GM12878 (cell line): ENCODE results near the gene SPTLC2. TPM values are rescaled to one million over a fixed set of nuclear protein-coding genes. Genes with fewer than 3 reads are reported as not detected.

Experiments
- ATAC-seq: fragments of 200-7000 bp; cut with Tn5 transposase; 3 replicates; pipeline ENCODE4 v1.9.1; 2020; ENCODE audit warnings: mild to moderate bottlenecking, moderate library complexity
- BruUV-seq: library from RNA; stranded (reverse); fragments of 400-500 nt; replicated peaks from 2 replicates; lab custom pipeline; 2021; lab: Mats Ljungman, UMichigan
- CTCF ChIA-PET: fragments of 300-600 bp; sonication (Branson Sonifier 250); formaldehyde crosslinking; extraction: SDS; loops from one replicate; lab custom pipeline; 2021; ENCODE audit warnings: inconsistent platforms; lab: Yijun Ruan, JAX
- POLR2A ChIA-PET: fragments of 350-600 bp; formaldehyde crosslinking; extraction: SDS; loops from one replicate; lab custom pipeline; 2021; ENCODE audit warnings: inconsistent platforms; lab: Charles Lee
- RAD21 ChIA-PET: fragments of 300-600 bp; sonication (Branson Sonifier 250); formaldehyde crosslinking; loops from one replicate; lab custom pipeline; 2023; ENCODE audit warnings: antibody characterized with exemption; ENCODE audit not compliant: unreplicated experiment; lab: Charles Lee
- SMC1A ChIA-PET: fragments of 300-600 bp; sonication (Branson Sonifier 250); formaldehyde crosslinking; loops from one replicate; lab custom pipeline; 2023; ENCODE audit not compliant: unreplicated experiment, uncharacterized antibody; lab: Charles Lee
- DNase-seq: peaks from one replicate; pipeline ENCODE4 v3.0.0-alpha.2; 2011; ENCODE audit warnings: low read depth, low spot score
- FAIRE-seq: peaks from 3 replicates; lab custom pipeline; 2011; peaks lifted over from hg19 to GRCh38; lab: Jason Lieb, UNC
- H2AFZ ChIP-seq: 2 replicates; pipeline ENCODE4 v1.6.0; 2011; ENCODE audit warnings: low read depth, low read length, control low read depth; ENCODE audit not compliant: control insufficient read depth
- H3K27ac ChIP-seq: 2 replicates; pipeline ENCODE4 v1.5.1; 2011; ENCODE audit warnings: control low read depth; ENCODE audit not compliant: control insufficient read depth, insufficient read depth
- H3K27me3 ChIP-seq, 2 experiments: replicated peaks in 1 of 2; 2 replicates each; pipeline versions ENCODE4 v1.6.0 to v1.6.1; 2011; ENCODE audit warnings: low read length in 1 of 2; ENCODE audit not compliant: control insufficient read depth in 2 of 2, insufficient read depth in 2 of 2
- H3K36me3 ChIP-seq, 2 experiments: 2 replicates each; pipeline ENCODE4 v1.5.1; 2011; ENCODE audit warnings: low read length in 1 of 2; ENCODE audit not compliant: control insufficient read depth in 2 of 2, insufficient read depth in 2 of 2
- H3K4me1 ChIP-seq: 2 replicates; pipeline ENCODE4 v1.6.1; 2011; ENCODE audit warnings: mild to moderate bottlenecking, low read length, moderate library complexity, mixed read lengths; ENCODE audit not compliant: control insufficient read depth, insufficient read depth
- H3K4me2 ChIP-seq: 2 replicates; pipeline ENCODE4 v1.6.0; 2011; ENCODE audit warnings: control low read depth; ENCODE audit not compliant: control insufficient read depth, insufficient read depth
- H3K4me3 ChIP-seq: fragments of 200-600 bp; sonication (generic); 2 replicates; pipeline ENCODE4 v1.5.1; 2016
- H3K79me2 ChIP-seq: 2 replicates; pipeline ENCODE4 v1.6.0; 2011; ENCODE audit warnings: low read length; ENCODE audit not compliant: control insufficient read depth, insufficient read depth
- H3K9ac ChIP-seq: 2 replicates; pipeline ENCODE4 v1.8.0; 2011; ENCODE audit warnings: low read length, control low read depth, mixed read lengths; ENCODE audit not compliant: control insufficient read depth, insufficient read depth
- H3K9me3 ChIP-seq: replicated peaks from 3 replicates; pipeline ENCODE4 v1.5.1; 2011; ENCODE audit warnings: mild to moderate bottlenecking, low read length; ENCODE audit not compliant: control insufficient read depth, insufficient read depth
- H4K20me1 ChIP-seq: 2 replicates; pipeline ENCODE4 v1.6.0; 2011; ENCODE audit not compliant: control insufficient read depth, insufficient read depth
- BHLHE40 ChIP-seq, 2 experiments: fragments of 450-650 bp in 1 of 2; IDR thresholded peaks; 2 replicates each; pipeline ENCODE4 v1.6.1; 2011 to 2017; ENCODE audit warnings: low read depth in 2 of 2, borderline replicate concordance in 1 of 2, improper control_type of control experiment in 1 of 2, low read length in 1 of 2, mild to moderate bottlenecking in 1 of 2
- CBX5 ChIP-seq: sonication (generic); IDR thresholded peaks from 2 replicates; pipeline ENCODE4 v1.6.1; 2016; ENCODE audit warnings: low read depth, moderate library complexity, mild to moderate bottlenecking, inconsistent platforms
- CUX1 ChIP-seq: IDR thresholded peaks from 2 replicates; pipeline ENCODE4 v1.6.1; 2012; ENCODE audit warnings: improper control_type of control experiment, low read depth, low read length; ENCODE audit not compliant: insufficient replicate concordance
- GATAD2B ChIP-seq: fragments of 450-650 bp; conservative IDR thresholded peaks from 2 replicates; pipeline ENCODE4 v1.6.1; 2017; ENCODE audit warnings: low read depth, mild to moderate bottlenecking, moderate library complexity
- KAT2A ChIP-seq: conservative IDR thresholded peaks from 2 replicates; pipeline ENCODE4 v1.6.1; 2011; ENCODE audit warnings: low read depth, low read length; ENCODE audit not compliant: control insufficient read depth
- MXI1 ChIP-seq: fragments of 150-350 bp; IDR thresholded peaks from 2 replicates; pipeline ENCODE4 v1.6.1; 2011; ENCODE audit warnings: low read depth, mild to moderate bottlenecking, inconsistent platforms, low read length, improper control_type of control experiment
- PAX5 ChIP-seq: IDR thresholded peaks from 2 replicates; pipeline ENCODE4 v1.6.1; 2011; ENCODE audit warnings: low read depth, low read length, borderline replicate concordance
- POLR2A ChIP-seq: IDR thresholded peaks from 2 replicates; pipeline ENCODE4 v1.6.1; 2011; ENCODE audit warnings: low read depth, mild to moderate bottlenecking, low read length
- SREBF2 ChIP-seq: IDR thresholded peaks from 2 replicates; pipeline ENCODE4 v1.6.1; 2012; ENCODE audit warnings: mild to moderate bottlenecking, low read length
- SRF ChIP-seq, 2 experiments: IDR thresholded peaks; 2 replicates each; pipeline ENCODE4 v1.6.1; 2011; ENCODE audit warnings: low read depth in 2 of 2, low read length in 2 of 2, mild to moderate bottlenecking in 1 of 2, moderate library complexity in 1 of 2
- TCF12 ChIP-seq: IDR thresholded peaks from 2 replicates; pipeline ENCODE4 v1.6.1; 2011; ENCODE audit warnings: low read depth, mild to moderate bottlenecking, low read length
- TCF7 ChIP-seq: IDR thresholded peaks from 2 replicates; pipeline ENCODE4 v1.6.1; 2014; ENCODE audit warnings: antibody characterized with exemption, borderline replicate concordance
- USF1 ChIP-seq: IDR thresholded peaks from 2 replicates; pipeline ENCODE4 v1.6.1; 2011; ENCODE audit warnings: borderline replicate concordance, low read depth, mild to moderate bottlenecking, moderate library complexity, mixed read lengths, low read length; ENCODE audit not compliant: insufficient read depth; ENCODE audit errors: extremely low read length
- ZBTB4 ChIP-seq: fragments of 450-650 bp; formaldehyde crosslinking; IDR thresholded peaks from 2 replicates; pipeline ENCODE4 v1.4.0; 2022; ENCODE audit warnings: mild to moderate bottlenecking, moderate library complexity
- WGBS: methylation state at CpG from one replicate; pipeline ENCODE4 v1.1.6; 2016; ENCODE audit warnings: low lambda C conversion rate; ENCODE audit not compliant: insufficient replicate concordance, insufficient coverage; ENCODE audit errors: missing lambda C conversion rate; 5-methylcytosine and 5-hydroxymethylcytosine counted together
- in situ Hi-C: fragments of 300-500 bp; cut with MboI; formaldehyde crosslinking; loops from 9 replicates; pipeline ENCODE4 v1.14.3; 2018; ENCODE audit warnings: mixed read lengths
- intact Hi-C: fragments of 100-400 bp; cut with micrococcal nuclease; formaldehyde crosslinking; loops from one replicate; pipeline ENCODE4 v1.14.2; 2022; ENCODE audit not compliant: unreplicated experiment
- polyA plus RNA-seq, 11 experiments: library from polyadenylated mRNA; depleted of rRNA in 4 of 11; unstranded in 6 of 11; stranded (reverse) in 5 of 11; fragments of >200 nt; fragmentation: Nextera tagmentation in 4 of 11; fragmentation: Illumina TruSeq in 1 of 11; extraction: Ambion mirVana in 4 of 11; extraction: Trizol in 1 of 11; gene quantifications; 1 replicate in 1 of 11; 2 replicates in 10 of 11; pipeline versions ENCODE4 v1.2.1 to v1.2.3, GENCODE V29; 2011 to 2016; ENCODE audit warnings: inconsistent platforms in 2 of 11, missing spikeins in 2 of 11, low read depth in 1 of 11
- total RNA-seq, 4 experiments: library from RNA; depleted of rRNA in 3 of 4; stranded (reverse); fragments of >200 nt in 3 of 4; fragmentation: Illumina TruSeq in 1 of 4; extraction: Trizol in 1 of 4; gene quantifications; 2 replicates each; pipeline versions ENCODE4 v1.2.1 to v1.2.3, GENCODE V29; 2013 to 2021

SPTLC2 gene
- total and polyA plus RNA-seq, 10 of the 15 experiments (the other 5 are each of a cell fraction or from before 2014, with no cell fraction given) = 6.9 to 35.1 (median 19.7) TPM

- DNase-seq (no peak), FAIRE-seq (no peak), ATAC-seq (no peak; the same call in 2 of the 3 replicates)
- no peak overlapping the region for H3K27ac ChIP-seq
- POLR2A ChIA-PET = interaction anchor here (1.5 kb wide), 1 partner anchor 9 kb away, joined by 3 read pairs; no protein-coding TSS in a partner anchor
- H3K4me3 ChIP-seq = no peak overlapping the region
- SMC1A ChIA-PET = interaction anchor here (1.4 kb wide), 1 partner anchor 23 kb away, joined by 3 read pairs; no protein-coding TSS in a partner anchor
- in situ Hi-C loops = no loop called here
- RAD21 ChIA-PET = interaction anchor here (0.9 kb wide), 1 partner anchor 9 kb away, joined by 3 read pairs; no protein-coding TSS in a partner anchor
- 0 out of 2 replicates have a peak, but pooled peaks cover 2% of the 10 kb centered on the region for H4K20me1 ChIP-seq
- peaks cover 18% of the 10 kb centered on the region for H3K4me1 ChIP-seq
- no TSS peak for BruUV-seq
- no peak overlapping the region for H2AFZ ChIP-seq
- H3K27me3 ChIP-seq = no peaks in the 10 kb centered on the region
- 50% methylated on average over 8 of the region's 8 CpGs for WGBS
- H3K4me2 ChIP-seq = no peak overlapping the region
- CTCF ChIA-PET = interaction anchor here (0.6 to 1.0 kb wide), 2 partner anchors 14 to 145 kb away, joined by 3 read pairs; no protein-coding TSS in a partner anchor
- intact Hi-C loops = no loop called here
- H3K9me3 ChIP-seq = no peaks in the 10 kb centered on the region
- H3K9ac ChIP-seq = no peak overlapping the region
- no peaks in the 10 kb centered on the region for H3K36me3 ChIP-seq
- peaks cover 42% of the 10 kb centered on the region for H3K79me2 ChIP-seq
- TF ChIP-seq BHLHE40 (IDR thresholded peaks at IDR 0.05; ENCODE audit: borderline replicate concordance in 1 of 2, low read depth in 2 of 2, low read length in 1 of 2) = peak in 1 of 2 experiments; percentile 40; a peak in 1 of 4 replicates
- TF ChIP-seq USF1 = peak; percentile 20
- TF ChIP-seq TCF7 = no peak
- TF ChIP-seq MXI1 = no peak
- TF ChIP-seq PAX5 = no peak
- TF ChIP-seq KAT2A = no peak
- no peak for TF ChIP-seq POLR2A
- no peak for TF ChIP-seq ZBTB4 (CRISPR knock-in tag)
- no peak for TF ChIP-seq GATAD2B
- TF ChIP-seq SREBF2 = no peak
- no peak for TF ChIP-seq CBX5
- TF ChIP-seq SRF (IDR thresholded peaks at IDR 0.05; ENCODE audit: low read depth in 2 of 2, low read length in 2 of 2) = no peak
- TF ChIP-seq CUX1 = no peak
- TF ChIP-seq TCF12 = no peak
Measured at GRCh38 chr14:77603654-77604255, 12.7 kb downstream of the SPTLC2 start.
